ENCODE results near the gene SEC31A. TPM values are rescaled to one million over a fixed set of nuclear protein-coding genes. Genes with fewer than 3 reads are reported as not detected.
A peak's percentile ranks its signal among the peaks of the same experiment; 100 is the strongest.
"Not testable (repeated sequence)": the region's sequence is repeated elsewhere in the genome, so short reads cannot be mapped to it uniquely, and the experiment has no call there.

SEC31A gene
- total RNA-seq, 4 donors from 2014 or later = 118 to 197 (median 153) TPM

GRCh38 chr4:82850684-82851083, 40.3 kb downstream of the SEC31A start:
- no peak for ATAC-seq
- TF ChIP-seq POLR2AphosphoS5 (IDR thresholded peaks at IDR 0.05) (no peak), CTCF (IDR thresholded peaks at IDR 0.05) (no peak), EP300 (IDR thresholded peaks at IDR 0.05) (no peak), POLR2A (IDR thresholded peaks at IDR 0.05) (no peak)
- peaks cover 18 to 99% of the 10 kb centered on the region in 2 donors for H3K36me3 ChIP-seq
- H3K27me3 ChIP-seq = no peaks in the 10 kb centered on the region
- no peak overlapping the region for H3K4me3 ChIP-seq
- no peaks in the 10 kb centered on the region for H3K4me1 ChIP-seq
- H3K27ac ChIP-seq = no peak overlapping the region
- no peaks in the 10 kb centered on the region for H3K9me3 ChIP-seq

GRCh38 chr4:82848706-82849105, 42.2 kb downstream of the SEC31A start:
- no peaks in the 10 kb centered on the region for H3K27me3 ChIP-seq
- no peak overlapping the region for H3K4me3 ChIP-seq
- TF ChIP-seq POLR2AphosphoS5 (IDR thresholded peaks at IDR 0.05) (no peak), POLR2A (IDR thresholded peaks at IDR 0.05) (no peak), CTCF (IDR thresholded peaks at IDR 0.05) (no peak), EP300 (IDR thresholded peaks at IDR 0.05) (no peak)
- no peak overlapping the region for H3K27ac ChIP-seq
- no peak for ATAC-seq
- 66 to 75% methylated on average over 3 of the region's 3 CpGs for WGBS, 2 donors (ENCODE audit: low coverage in 1 of 2)
- H3K36me3 ChIP-seq = peaks cover 12 to 99% of the 10 kb centered on the region in 2 donors
- H3K4me1 ChIP-seq = no peaks in the 10 kb centered on the region
- no peaks in the 10 kb centered on the region for H3K9me3 ChIP-seq

GRCh38 chr4:82842593-82842992, 48.4 kb downstream of the SEC31A start:
- H3K9me3 ChIP-seq = no peaks in the 10 kb centered on the region
- H3K4me1 ChIP-seq = peaks cover 0 to 20% (median 2%) of the 10 kb centered on the region in 3 donors
- peaks cover 0 to 96% of the 10 kb centered on the region in 2 donors for H3K36me3 ChIP-seq
- H3K27ac ChIP-seq = no peak overlapping the region
- no peak overlapping the region for H3K4me3 ChIP-seq
- no peaks in the 10 kb centered on the region for H3K27me3 ChIP-seq
- TF ChIP-seq POLR2A (IDR thresholded peaks at IDR 0.05) (no peak), POLR2AphosphoS5 (IDR thresholded peaks at IDR 0.05) (no peak), CTCF (IDR thresholded peaks at IDR 0.05) (peak in 1 of 4 experiments; percentile 2), EP300 (IDR thresholded peaks at IDR 0.05) (no peak)
- ATAC-seq = no peak

- Histone ChIP-seq H3K27ac (peak overlapping the region in 3 of 4 donors; percentile 51 to 77 (median 68)), H3K9me3 (no peaks in the 10 kb centered on the region), H3K27me3 (no peaks in the 10 kb centered on the region), H3K4me1 (peaks cover 0 to 20% (median 2%) of the 10 kb centered on the region in 3 donors), H3K4me3 (no peak overlapping the region), H3K36me3 (peaks cover 0 to 81% of the 10 kb centered on the region in 2 donors)
- no peak for TF ChIP-seq CTCF (IDR thresholded peaks at IDR 0.05)
- TF ChIP-seq POLR2AphosphoS5 (IDR thresholded peaks at IDR 0.05) = peak; percentile 61
- 0 to 18% methylated on average over 1 of the region's 1 CpG for WGBS, 2 donors (ENCODE audit: low coverage in 1 of 2)
- ATAC-seq = peak; percentile 67
Measured at GRCh38 chr4:82839624-82840023, 51.3 kb downstream of the SEC31A start.

- TF ChIP-seq POLR2A (IDR thresholded peaks at IDR 0.05) (no peak), POLR2AphosphoS5 (IDR thresholded peaks at IDR 0.05) (peak; percentile 39), EP300 (IDR thresholded peaks at IDR 0.05) (no peak), CTCF (IDR thresholded peaks at IDR 0.05) (peak in 2 of 4 experiments; percentile 23 to 31)
- Histone ChIP-seq H3K9me3 (no peaks in the 10 kb centered on the region), H3K4me1 (peaks cover 0 to 14% (median 0%) of the 10 kb centered on the region in 3 donors), H3K36me3 (peaks cover 4 to 65% of the 10 kb centered on the region in 2 donors), H3K27ac (peak overlapping the region; percentile 10 to 65 (median 22)), H3K4me3 (no peak overlapping the region), H3K27me3 (no peaks in the 10 kb centered on the region)
- 23 to 38% methylated on average over 1 of the region's 1 CpG for WGBS, 2 donors (ENCODE audit: low coverage in 1 of 2)
- peak; percentile 86 for ATAC-seq
Measured at GRCh38 chr4:82833696-82834313, 57.1 kb downstream of the SEC31A start.

GRCh38 chr4:82833060-82833459, 57.9 kb downstream of the SEC31A start:
- not testable (repeated sequence) for H3K27me3 ChIP-seq, H3K4me3 ChIP-seq, ATAC-seq, H3K9me3 ChIP-seq
- Histone ChIP-seq H3K27ac (peak overlapping the region in 1 of 4 donors; percentile 65), H3K36me3 (peaks cover 4 to 65% of the 10 kb centered on the region in 2 donors), H3K4me1 (peaks cover 0 to 13% (median 0%) of the 10 kb centered on the region in 3 donors)
- WGBS, 2 donors (ENCODE audit: low coverage in 1 of 2) = 77 to 80% methylated on average over 2 to 4 of the region's 4 CpGs
